ENCODE measurements around the gene LACTBL1. TPM values are rescaled to one million over a fixed set of nuclear protein-coding genes. Genes with fewer than 3 reads are reported as not detected.
"Not testable (repeated sequence)": the region's sequence is repeated elsewhere in the genome, so short reads cannot be mapped to it uniquely, and the experiment has no call there.

Gene LACTBL1
- total RNA-seq, 1 donor from 2014 or later: not detected

DNA sequence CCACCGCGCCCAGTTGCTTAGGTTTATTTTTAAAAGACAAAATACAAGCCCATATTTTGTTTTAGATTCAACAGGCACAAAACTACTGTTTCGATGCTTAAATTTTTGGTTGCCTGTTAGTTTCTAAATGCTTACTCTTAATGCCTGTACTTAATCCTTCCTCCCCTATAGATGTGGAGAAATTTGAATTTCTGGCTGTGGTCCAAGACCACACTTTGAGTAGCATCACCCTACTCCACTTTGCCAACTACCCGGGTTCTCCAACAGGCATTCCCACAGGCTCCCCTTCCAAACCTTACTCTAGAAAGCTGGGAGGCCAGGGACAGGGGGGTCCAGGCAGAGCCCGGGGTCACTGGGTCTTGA lies 20.0 kb downstream of the LACTBL1 start:
- Histone ChIP-seq H3K4me3 (ENCODE audit: insufficient read depth, low read depth, low read length) (no peak overlapping the region), H3K27me3 (ENCODE audit: insufficient read depth, low read length) (peaks cover 43% of the 10 kb centered on the region), H4K20me1 (ENCODE audit: insufficient read depth, low read length) (no peaks in the 10 kb centered on the region), H3K27ac (ENCODE audit: low read depth, low read length) (no peak overlapping the region), H3K36me3 (ENCODE audit: insufficient read depth, low read length) (no peaks in the 10 kb centered on the region), H3K4me1 (ENCODE audit: insufficient read depth, low read length) (no peaks in the 10 kb centered on the region), H3K9ac (ENCODE audit: low read length) (no peak overlapping the region), H2AFZ (ENCODE audit: low read depth, low read length) (no peak overlapping the region), H3K79me2 (ENCODE audit: insufficient read depth, low read length) (no peaks in the 10 kb centered on the region), H3K9me3 (ENCODE audit: insufficient read depth, low read depth, low read length) (no peaks in the 10 kb centered on the region), H3K4me2 (ENCODE audit: low read length) (peak overlapping the region; percentile 41)
- no peak for FAIRE-seq
- H3K27ac Mint-ChIP-seq (ENCODE audit: unreplicated experiment): no peak overlapping the region
- no peak for TF ChIP-seq EZH2 (IDR thresholded peaks at IDR 0.05; ENCODE audit: insufficient read depth, low read length)
- TF ChIP-seq, protein P1, sequence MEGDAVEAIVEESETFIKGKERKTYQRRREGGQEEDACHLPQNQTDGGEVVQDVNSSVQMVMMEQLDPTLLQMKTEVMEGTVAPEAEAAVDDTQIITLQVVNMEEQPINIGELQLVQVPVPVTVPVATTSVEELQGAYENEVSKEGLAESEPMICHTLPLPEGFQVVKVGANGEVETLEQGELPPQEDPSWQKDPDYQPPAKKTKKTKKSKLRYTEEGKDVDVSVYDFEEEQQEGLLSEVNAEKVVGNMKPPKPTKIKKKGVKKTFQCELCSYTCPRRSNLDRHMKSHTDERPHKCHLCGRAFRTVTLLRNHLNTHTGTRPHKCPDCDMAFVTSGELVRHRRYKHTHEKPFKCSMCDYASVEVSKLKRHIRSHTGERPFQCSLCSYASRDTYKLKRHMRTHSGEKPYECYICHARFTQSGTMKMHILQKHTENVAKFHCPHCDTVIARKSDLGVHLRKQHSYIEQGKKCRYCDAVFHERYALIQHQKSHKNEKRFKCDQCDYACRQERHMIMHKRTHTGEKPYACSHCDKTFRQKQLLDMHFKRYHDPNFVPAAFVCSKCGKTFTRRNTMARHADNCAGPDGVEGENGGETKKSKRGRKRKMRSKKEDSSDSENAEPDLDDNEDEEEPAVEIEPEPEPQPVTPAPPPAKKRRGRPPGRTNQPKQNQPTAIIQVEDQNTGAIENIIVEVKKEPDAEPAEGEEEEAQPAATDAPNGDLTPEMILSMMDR (IDR thresholded peaks at IDR 0.05; ENCODE audit: insufficient read depth, low read depth, low read length): no peak
- H3K4me3 Mint-ChIP-seq (ENCODE audit: unreplicated experiment): no peak overlapping the region
- no peak for DNase-seq (ENCODE audit: low read depth)
- H3K9me3 Mint-ChIP-seq (ENCODE audit: unreplicated experiment): no peaks in the 10 kb centered on the region
- H3K4me1 Mint-ChIP-seq (ENCODE audit: low read depth, unreplicated experiment): no peaks in the 10 kb centered on the region
- H3K36me3 Mint-ChIP-seq (ENCODE audit: low read depth, unreplicated experiment): no peaks in the 10 kb centered on the region
- peaks cover 49% of the 10 kb centered on the region for H3K27me3 Mint-ChIP-seq (ENCODE audit: low read depth, unreplicated experiment)

DNA sequence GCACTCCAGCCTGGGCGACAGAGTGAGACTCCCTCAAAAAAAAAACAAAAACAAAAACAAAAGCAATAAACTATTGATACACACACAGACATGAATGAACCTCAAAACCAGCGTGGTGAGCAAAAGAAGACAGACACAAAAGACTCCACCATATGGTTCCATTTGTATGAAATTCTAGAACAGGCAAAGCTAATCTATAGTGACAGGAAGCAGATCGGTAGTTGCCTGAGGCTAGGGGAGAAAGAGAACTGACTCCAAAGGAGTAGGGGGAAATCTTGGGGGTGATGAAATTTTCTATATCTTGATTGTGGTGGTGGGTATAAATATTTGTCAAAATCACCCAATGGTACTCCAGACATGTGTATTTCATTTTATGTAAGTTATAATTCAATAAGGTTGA lies 20.9 kb downstream of the LACTBL1 start:
- Histone ChIP-seq H3K4me3 (ENCODE audit: insufficient read depth, low read depth, low read length) (no peak overlapping the region), H3K9me3 (ENCODE audit: insufficient read depth, low read depth, low read length) (no peaks in the 10 kb centered on the region), H4K20me1 (ENCODE audit: insufficient read depth, low read length) (no peaks in the 10 kb centered on the region), H3K4me1 (ENCODE audit: insufficient read depth, low read length) (no peaks in the 10 kb centered on the region), H3K9ac (ENCODE audit: low read length) (no peak overlapping the region), H3K27ac (ENCODE audit: low read depth, low read length) (no peak overlapping the region), H3K4me2 (ENCODE audit: low read length) (no peak overlapping the region), H3K79me2 (ENCODE audit: insufficient read depth, low read length) (no peaks in the 10 kb centered on the region), H2AFZ (ENCODE audit: low read depth, low read length) (no peak overlapping the region), H3K27me3 (ENCODE audit: insufficient read depth, low read length) (peaks cover 48% of the 10 kb centered on the region), H3K36me3 (ENCODE audit: insufficient read depth, low read length) (no peaks in the 10 kb centered on the region)
- Mint-ChIP-seq H3K9me3 (ENCODE audit: unreplicated experiment) (no peaks in the 10 kb centered on the region), H3K27me3 (ENCODE audit: low read depth, unreplicated experiment) (peaks cover 46% of the 10 kb centered on the region), H3K36me3 (ENCODE audit: low read depth, unreplicated experiment) (no peaks in the 10 kb centered on the region), H3K4me3 (ENCODE audit: unreplicated experiment) (no peak overlapping the region), H3K27ac (ENCODE audit: unreplicated experiment) (no peak overlapping the region), H3K4me1 (ENCODE audit: low read depth, unreplicated experiment) (no peaks in the 10 kb centered on the region)
- DNase-seq (ENCODE audit: low read depth) (no peak), FAIRE-seq (no peak)
- TF ChIP-seq EZH2 (IDR thresholded peaks at IDR 0.05; ENCODE audit: insufficient read depth, low read length): no peak
- TF ChIP-seq, protein P1 (IDR thresholded peaks at IDR 0.05; ENCODE audit: insufficient read depth, low read depth, low read length): no peak

DNA sequence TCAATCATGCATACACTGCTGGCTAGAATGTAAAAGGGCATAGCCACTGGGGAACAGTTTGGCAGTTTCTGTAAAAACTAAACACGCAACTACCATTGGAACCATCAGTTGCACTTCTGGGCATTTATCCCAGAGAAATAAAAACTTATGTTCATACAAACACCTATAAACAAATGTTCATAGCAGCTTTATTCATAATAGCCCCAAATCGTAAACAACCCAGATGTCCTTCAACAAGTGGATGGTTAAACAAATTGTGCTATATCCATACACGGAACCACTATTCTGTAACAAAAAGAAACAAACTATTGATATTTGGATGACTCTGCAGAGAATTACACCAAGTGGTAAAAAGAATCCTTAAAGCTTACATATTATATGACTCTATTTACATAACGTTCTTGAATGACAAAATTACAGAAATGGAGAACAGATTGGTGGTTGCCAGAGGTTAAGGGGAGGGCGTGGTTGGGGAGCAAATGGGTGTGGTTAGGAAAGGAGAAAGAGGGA lies 22.8 kb downstream of the LACTBL1 start:
- Histone ChIP-seq H3K9ac (ENCODE audit: low read length) (no peak overlapping the region), H3K4me3 (ENCODE audit: insufficient read depth, low read depth, low read length) (no peak overlapping the region), H3K4me2 (ENCODE audit: low read length) (no peak overlapping the region), H3K4me1 (ENCODE audit: insufficient read depth, low read length) (no peaks in the 10 kb centered on the region), H4K20me1 (ENCODE audit: insufficient read depth, low read length) (no peaks in the 10 kb centered on the region), H3K36me3 (ENCODE audit: insufficient read depth, low read length) (no peaks in the 10 kb centered on the region), H3K27me3 (ENCODE audit: insufficient read depth, low read length) (peaks cover 46% of the 10 kb centered on the region), H2AFZ (ENCODE audit: low read depth, low read length) (no peak overlapping the region), H3K79me2 (ENCODE audit: insufficient read depth, low read length) (no peaks in the 10 kb centered on the region), H3K9me3 (ENCODE audit: insufficient read depth, low read depth, low read length) (no peaks in the 10 kb centered on the region), H3K27ac (ENCODE audit: low read depth, low read length) (no peak overlapping the region)
- no peak for FAIRE-seq
- H3K27ac Mint-ChIP-seq (ENCODE audit: unreplicated experiment): no peak overlapping the region
- no peak for DNase-seq (ENCODE audit: low read depth)
- no peaks in the 10 kb centered on the region for H3K36me3 Mint-ChIP-seq (ENCODE audit: low read depth, unreplicated experiment)
- H3K27me3 Mint-ChIP-seq (ENCODE audit: low read depth, unreplicated experiment): peaks cover 36% of the 10 kb centered on the region
- no peaks in the 10 kb centered on the region for H3K9me3 Mint-ChIP-seq (ENCODE audit: unreplicated experiment)
- H3K4me3 Mint-ChIP-seq (ENCODE audit: unreplicated experiment): no peak overlapping the region
- no peak for TF ChIP-seq EZH2 (IDR thresholded peaks at IDR 0.05; ENCODE audit: insufficient read depth, low read length)
- TF ChIP-seq, protein P1 (IDR thresholded peaks at IDR 0.05; ENCODE audit: insufficient read depth, low read depth, low read length): no peak
- H3K4me1 Mint-ChIP-seq (ENCODE audit: low read depth, unreplicated experiment): no peaks in the 10 kb centered on the region

DNA sequence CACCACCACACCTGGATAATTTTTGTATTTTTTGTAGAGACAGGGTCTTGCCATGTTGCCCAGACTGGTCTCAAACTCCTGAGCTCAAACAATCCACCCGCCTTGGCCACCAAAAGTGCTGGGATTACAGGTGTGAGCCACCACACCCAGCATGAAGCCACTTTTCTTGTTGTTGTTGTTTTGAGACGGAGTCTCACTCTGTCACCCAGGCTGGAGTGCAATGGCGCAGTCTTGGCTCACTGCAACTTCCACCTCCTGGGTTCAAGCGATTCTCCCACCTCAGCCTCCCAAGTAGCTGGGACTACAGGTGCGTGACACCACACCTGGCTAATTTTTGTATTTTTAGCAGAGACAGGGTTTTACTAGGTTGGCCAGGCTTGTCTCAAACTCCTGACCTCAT lies 27.5 kb downstream of the LACTBL1 start:
- H2AFZ ChIP-seq (ENCODE audit: low read depth, low read length); FAIRE-seq; H4K20me1 ChIP-seq (ENCODE audit: insufficient read depth, low read length); H3K9me3 ChIP-seq (ENCODE audit: insufficient read depth, low read depth, low read length); H3K4me3 ChIP-seq (ENCODE audit: insufficient read depth, low read depth, low read length); H3K4me2 ChIP-seq (ENCODE audit: low read length); H3K4me1 Mint-ChIP-seq (ENCODE audit: low read depth, unreplicated experiment); H3K4me3 Mint-ChIP-seq (ENCODE audit: unreplicated experiment); DNase-seq (ENCODE audit: low read depth); H3K27ac Mint-ChIP-seq (ENCODE audit: unreplicated experiment); H3K36me3 Mint-ChIP-seq (ENCODE audit: low read depth, unreplicated experiment); H3K4me1 ChIP-seq (ENCODE audit: insufficient read depth, low read length); H3K79me2 ChIP-seq (ENCODE audit: insufficient read depth, low read length); H3K27ac ChIP-seq (ENCODE audit: low read depth, low read length); H3K9ac ChIP-seq (ENCODE audit: low read length); H3K36me3 ChIP-seq (ENCODE audit: insufficient read depth, low read length): not testable (repeated sequence)
- peaks cover 33% of the 10 kb centered on the region for H3K27me3 Mint-ChIP-seq (ENCODE audit: low read depth, unreplicated experiment)
- H3K9me3 Mint-ChIP-seq (ENCODE audit: unreplicated experiment): peaks cover 15% of the 10 kb centered on the region
- H3K27me3 ChIP-seq (ENCODE audit: insufficient read depth, low read length): peaks cover 18% of the 10 kb centered on the region
